NAMALWA (cell line): ENCODE data around the gene CDA.

Source experiments
- DNase-seq: peaks from one replicate; pipeline ENCODE4 v3.0.0-alpha.2; 2015; ENCODE audit warnings: low spot score

CDA gene

GRCh38 chr1:20615946-20616846 lies 27.3 kb downstream of the CDA start:
- DNase-seq, result no peak

GRCh38 chr1:20616847-20617487 lies 28.1 kb downstream of the CDA start:
- DNase-seq, result no peak

GRCh38 chr1:20618550-20618949 lies 29.7 kb downstream of the CDA start:
- DNase-seq, result no peak

GRCh38 chr1:20619999-20620398 lies 31.1 kb downstream of the CDA start:
- no peak for DNase-seq

- DNase-seq, result no peak
Measured at GRCh38 chr1:20621012-20621411, 32.1 kb downstream of the CDA start.

- no peak for DNase-seq
Measured at GRCh38 chr1:20624709-20625108, 35.8 kb downstream of the CDA start.

GRCh38 chr1:20625176-20626097 lies 36.5 kb downstream of the CDA start:
- no peak for DNase-seq

DNA sequence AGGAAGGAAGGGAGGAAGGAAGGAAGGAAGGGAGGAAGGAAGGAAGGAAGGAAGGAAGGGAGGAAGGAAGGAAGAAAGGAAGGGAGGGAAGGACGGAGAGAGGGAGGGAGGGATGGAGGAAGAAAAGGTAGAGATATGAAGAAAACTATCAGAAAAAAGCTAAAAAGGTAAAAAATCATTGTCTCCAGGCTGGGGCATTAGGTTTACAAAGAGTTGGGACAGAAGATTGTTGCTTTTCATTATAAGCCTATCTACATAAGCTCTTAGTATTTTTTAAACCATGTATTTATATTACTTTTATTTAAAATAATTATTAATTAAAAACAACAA lies 37.2 kb downstream of the CDA start:
- no peak for DNase-seq

DNA sequence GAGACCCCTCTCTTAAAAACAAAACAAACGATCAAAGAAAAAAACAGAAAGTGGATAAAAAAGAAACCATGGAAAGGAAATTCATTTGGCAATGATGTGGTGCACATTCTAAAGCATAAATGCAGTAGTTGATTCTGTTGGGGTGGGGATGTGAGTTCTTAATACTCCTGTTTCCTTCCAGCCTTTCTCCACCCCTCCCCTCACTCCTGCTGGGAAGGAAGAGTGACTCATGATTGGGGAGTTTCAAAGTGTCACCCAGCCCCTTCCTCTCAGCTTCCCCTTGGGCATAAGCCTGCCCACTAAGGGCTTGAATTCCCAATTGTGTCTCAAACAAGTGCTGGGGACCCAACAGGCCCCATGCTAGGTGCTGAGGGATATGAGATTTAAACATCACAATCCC lies 37.6 kb downstream of the CDA start:
- no peak for DNase-seq

- no peak for DNase-seq
Measured at GRCh38 chr1:20630729-20631128, 41.8 kb downstream of the CDA start.

DNA sequence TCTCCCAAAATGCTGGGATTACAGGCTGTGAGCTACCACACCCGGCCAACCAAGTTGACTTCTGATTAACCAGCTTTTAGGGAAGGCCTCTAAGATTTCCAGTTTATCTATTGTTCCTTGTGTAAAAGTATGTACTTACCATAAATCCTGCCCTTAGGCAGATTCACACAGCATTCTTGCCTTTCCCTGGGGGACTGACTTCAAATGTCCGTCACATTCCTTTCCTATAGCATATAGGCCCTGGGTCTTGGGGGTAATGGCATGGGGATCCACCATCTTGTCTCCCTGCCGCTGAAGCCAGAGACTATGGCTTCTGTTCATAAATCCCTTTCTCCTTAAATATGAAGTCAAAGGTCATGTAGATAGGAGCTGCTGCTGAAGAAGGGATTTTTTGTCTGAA lies 43.5 kb downstream of the CDA start:
- DNase-seq, result no peak

GRCh38 chr1:20633190-20634064 lies 44.5 kb downstream of the CDA start, which contains the start of gene PINK1:
TSS of gene PINK1 (plus strand) at chr1:20633458. CDS start at chr1:20633549, 91 bp downstream.
- peak; percentile 80 for DNase-seq

GRCh38 chr1:20634065-20634593 lies 45.2 kb downstream of the CDA start:
- no peak for DNase-seq

- DNase-seq, result no peak
Measured at GRCh38 chr1:20634594-20635084, 45.7 kb downstream of the CDA start.

DNA sequence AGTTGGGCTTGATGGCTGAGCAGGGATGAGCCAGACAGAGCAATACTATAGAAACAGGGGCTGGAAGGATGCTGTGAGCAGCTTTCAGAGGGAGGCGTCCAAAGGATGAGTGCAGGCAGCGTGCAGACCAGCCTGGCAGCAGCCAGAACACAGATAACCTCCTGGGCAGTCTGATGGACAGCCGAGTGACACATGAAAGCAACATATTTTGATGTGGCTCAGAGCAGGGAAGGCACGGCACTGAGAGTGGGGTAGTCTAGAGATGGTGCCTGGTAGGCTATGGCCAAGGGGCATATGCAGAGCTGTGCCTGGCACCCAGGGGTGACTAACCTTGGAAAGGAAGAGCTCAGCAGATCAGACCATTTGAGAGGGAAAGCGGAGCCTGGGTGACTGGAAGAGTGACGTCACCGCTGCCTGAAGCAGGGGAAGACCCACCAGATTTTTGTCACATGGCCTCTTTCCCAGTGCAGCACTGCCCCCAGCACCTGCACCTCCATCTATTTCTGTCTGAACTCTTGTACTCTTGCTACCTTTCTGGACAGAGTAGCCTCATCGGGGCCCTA lies 48.0 kb downstream of the CDA start:
- no peak for DNase-seq

DNA sequence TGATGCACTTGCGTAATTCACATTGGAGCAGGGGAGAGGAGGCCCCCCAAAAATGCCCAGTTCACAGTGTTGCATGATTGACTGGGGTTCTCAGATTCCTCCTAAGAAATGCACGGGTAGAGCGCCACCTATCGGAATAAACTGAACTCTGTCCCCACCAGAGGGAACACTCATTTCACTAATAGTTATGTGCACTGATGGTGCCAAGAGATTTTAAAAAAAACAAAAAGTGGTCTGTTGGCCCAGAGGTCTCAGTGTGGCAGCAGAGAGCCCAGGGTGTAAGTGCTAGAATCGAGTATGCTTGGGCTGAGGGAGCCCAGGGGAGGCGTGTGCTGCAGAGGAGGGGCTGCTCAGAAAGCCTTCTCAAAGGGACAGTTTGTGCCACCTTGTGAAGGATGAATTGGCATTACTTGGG lies 51.3 kb downstream of the CDA start:
- peak; percentile 86 for DNase-seq

DNA sequence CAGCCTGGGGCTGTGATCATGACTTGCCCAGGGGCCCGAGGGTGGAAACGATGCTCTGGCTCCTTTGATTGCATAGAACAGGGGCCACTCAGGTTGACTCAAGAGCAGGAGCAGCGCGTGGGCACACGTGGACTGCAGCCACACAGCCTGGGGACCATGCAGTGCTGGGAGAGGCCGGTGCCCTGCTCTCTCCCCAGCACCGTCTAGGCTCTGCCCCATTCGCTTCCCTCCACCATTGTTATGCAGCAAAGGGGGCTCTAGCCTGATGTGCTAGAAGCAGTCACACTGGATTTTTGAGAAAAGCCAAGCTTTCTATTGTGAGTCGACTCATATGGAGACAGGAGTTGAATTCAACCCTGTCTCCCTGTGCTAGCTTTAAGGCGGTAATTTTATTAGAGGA lies 53.1 kb downstream of the CDA start:
- DNase-seq, result no peak

GRCh38 chr1:20643080-20643479 lies 54.2 kb downstream of the CDA start:
- DNase-seq, result no peak

DNA sequence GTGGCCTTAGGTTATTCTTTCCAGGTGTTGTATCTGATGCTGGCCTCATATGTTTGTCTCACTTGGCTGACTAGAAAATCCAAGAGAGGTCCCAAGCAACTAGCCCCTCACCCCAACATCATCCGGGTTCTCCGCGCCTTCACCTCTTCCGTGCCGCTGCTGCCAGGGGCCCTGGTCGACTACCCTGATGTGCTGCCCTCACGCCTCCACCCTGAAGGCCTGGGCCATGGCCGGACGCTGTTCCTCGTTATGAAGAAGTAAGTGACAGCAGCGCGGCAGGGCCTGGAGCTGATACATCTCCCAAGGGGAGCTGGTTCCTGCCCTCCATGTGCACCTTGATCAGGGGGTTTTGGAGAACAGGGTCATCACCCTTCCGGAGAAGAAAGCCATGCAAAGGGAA lies 55.5 kb downstream of the CDA start:
- DNase-seq, result no peak

DNA sequence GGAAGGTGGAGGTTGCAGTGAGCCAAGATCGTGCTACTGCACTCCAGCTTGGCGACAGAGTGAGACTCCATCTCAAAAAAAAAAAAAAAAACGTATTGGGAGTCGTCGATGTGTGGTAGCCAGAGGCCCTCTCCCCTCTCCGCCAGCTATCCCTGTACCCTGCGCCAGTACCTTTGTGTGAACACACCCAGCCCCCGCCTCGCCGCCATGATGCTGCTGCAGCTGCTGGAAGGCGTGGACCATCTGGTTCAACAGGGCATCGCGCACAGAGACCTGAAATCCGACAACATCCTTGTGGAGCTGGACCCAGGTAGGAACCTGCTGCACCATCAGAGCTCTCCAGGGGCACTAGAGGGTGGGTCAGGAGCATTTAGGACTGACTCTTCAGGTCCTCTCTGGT lies 56.5 kb downstream of the CDA start:
- DNase-seq, result no peak

- DNase-seq, result no peak
Measured at GRCh38 chr1:20648438-20648837, 59.5 kb downstream of the CDA start.
